Mammary epithelial cell (primary cell): ENCODE data around the gene DPRX.

ENCODE experiments used
- EZH2 ChIP-seq: IDR thresholded peaks from 2 replicates; pipeline ENCODE4 v1.6.1; 2012; ENCODE audit warnings: low read length, inconsistent platforms, borderline replicate concordance
- TF ChIP-seq, protein P1 (sequence below), 2 donors: IDR thresholded peaks in 1 of 2; conservative IDR thresholded peaks in 1 of 2; 2 replicates each; pipeline ENCODE4 v1.5.1; 2011 to 2012; ENCODE audit warnings: inconsistent platforms in 2 of 2, low read length in 2 of 2, mild to moderate bottlenecking in 2 of 2, control low read depth in 1 of 2, low read depth in 1 of 2; ENCODE audit not compliant: insufficient read depth in 1 of 2; ENCODE audit errors: extremely low read depth in 1 of 2

DNA sequence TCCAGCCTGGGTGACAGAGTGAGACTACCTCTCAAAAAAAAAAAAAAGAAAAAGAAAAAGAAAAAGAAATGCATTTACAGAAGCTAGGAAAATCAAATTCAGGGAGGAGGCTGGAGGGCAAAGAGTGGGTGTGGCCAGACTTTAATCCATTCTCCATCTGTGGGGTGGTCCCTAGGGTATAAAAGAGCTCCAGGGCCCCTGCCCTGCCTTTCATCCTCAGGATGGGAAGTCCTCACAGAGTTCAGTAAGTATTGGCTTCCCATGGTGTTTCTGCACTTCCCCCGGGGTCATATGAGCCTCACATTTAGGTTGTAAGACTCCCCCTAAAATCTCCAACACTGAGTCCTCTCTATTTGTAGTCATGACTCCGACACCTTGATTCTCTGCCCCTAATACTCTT is 33.0 kb downstream of the DPRX start:
- TF ChIP-seq, protein P1, sequence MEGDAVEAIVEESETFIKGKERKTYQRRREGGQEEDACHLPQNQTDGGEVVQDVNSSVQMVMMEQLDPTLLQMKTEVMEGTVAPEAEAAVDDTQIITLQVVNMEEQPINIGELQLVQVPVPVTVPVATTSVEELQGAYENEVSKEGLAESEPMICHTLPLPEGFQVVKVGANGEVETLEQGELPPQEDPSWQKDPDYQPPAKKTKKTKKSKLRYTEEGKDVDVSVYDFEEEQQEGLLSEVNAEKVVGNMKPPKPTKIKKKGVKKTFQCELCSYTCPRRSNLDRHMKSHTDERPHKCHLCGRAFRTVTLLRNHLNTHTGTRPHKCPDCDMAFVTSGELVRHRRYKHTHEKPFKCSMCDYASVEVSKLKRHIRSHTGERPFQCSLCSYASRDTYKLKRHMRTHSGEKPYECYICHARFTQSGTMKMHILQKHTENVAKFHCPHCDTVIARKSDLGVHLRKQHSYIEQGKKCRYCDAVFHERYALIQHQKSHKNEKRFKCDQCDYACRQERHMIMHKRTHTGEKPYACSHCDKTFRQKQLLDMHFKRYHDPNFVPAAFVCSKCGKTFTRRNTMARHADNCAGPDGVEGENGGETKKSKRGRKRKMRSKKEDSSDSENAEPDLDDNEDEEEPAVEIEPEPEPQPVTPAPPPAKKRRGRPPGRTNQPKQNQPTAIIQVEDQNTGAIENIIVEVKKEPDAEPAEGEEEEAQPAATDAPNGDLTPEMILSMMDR (conservative IDR thresholded peaks at IDR 0.05 in 1 of 2, IDR thresholded peaks at IDR 0.05 in 1 of 2; ENCODE audit: extremely low read depth in 1 of 2, insufficient read depth in 1 of 2, low read depth in 1 of 2, low read length in 2 of 2), result no peak
- no peak for TF ChIP-seq EZH2
